Glomerular endothelial cell (primary cell): Measurements from ENCODE around the gene TMED9. TPM values are rescaled to one million over a fixed set of nuclear protein-coding genes. Genes with fewer than 3 reads are reported as not detected.
"Not testable (repeated sequence)": the region's sequence is repeated elsewhere in the genome, so short reads cannot be mapped to it uniquely, and the experiment has no call there.

Experiments used
- DNase-seq: peaks from one replicate; pipeline ENCODE4 v3.0.0-alpha.2; 2011; ENCODE audit warnings: low read depth, low spot score; ENCODE audit errors: extremely low read depth
- total RNA-seq: library from RNA; depleted of rRNA; stranded (reverse); fragments of >200 nt; gene quantifications from 2 replicates; pipeline ENCODE4 v1.2.3, GENCODE V29; 2015

The TMED9 gene
- total RNA-seq, 1 donor from 2014 or later: 332 TPM

DNA sequence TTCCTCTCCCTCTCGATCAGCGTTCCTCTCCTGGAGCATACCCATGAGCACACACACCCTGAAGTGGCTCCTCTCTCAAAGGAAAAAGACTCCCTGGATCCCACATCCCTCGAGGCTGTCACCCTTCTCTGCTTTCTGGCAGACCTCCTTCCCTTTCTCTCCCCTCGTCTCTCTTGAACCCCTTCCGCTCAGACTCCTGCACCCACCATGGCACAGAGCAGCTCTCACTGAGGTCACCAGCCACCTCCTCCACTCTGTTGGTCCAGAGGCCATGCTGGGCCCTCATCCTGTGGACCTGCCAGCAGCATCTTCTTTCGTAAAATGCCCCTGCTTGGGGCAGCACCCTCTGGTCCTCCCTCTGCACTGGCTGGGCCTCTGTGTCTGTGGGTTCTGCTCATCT is 13.7 kb downstream of the TMED9 start:
- no peak for DNase-seq

DNA sequence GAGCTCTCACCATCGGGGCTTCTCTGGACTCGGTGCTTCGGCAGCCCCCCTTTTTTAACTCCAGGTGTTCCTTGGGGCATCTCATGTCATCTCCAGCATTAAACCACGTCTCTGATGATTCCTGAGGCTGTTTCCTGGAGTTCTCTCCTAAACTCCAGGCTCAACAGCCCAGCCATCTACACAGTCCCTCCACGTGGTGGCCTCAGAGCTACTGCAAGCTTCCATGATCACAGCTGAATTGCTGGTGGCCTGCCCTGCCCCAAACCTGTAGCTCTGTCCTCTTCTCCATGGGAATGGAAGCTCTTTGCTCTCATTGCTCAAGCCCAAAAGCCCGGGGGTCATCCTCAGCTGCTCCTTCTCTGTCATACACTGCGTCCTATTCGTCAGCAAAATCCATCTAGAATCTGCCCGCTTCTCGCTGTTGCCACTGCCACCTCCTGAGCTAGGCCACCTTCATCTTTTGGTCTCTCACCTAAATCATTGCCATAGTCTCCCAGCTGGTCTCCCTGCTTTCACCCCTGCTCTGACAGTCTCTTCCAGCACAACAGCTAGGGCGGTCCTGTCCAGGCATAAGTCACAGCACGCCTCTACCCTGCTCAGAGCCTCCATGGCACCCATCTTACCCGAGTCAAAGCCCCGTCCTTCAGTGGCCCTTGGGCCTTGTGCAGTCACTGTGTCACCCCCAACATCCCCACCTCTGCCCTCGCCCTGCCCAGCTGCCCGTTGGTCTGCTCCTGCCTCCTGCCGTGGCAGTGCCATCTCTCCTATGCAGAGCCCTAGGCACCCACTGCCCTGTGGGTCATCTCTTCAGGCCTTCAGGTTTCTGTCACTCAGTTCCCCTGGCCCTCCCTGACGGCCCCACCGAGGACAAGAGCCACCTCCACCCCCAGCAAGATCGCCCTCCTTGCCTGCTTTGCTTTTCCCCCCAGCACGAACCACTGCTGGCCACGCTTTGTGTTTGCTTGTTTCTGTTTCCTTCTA is 14.4 kb downstream of the TMED9 start:
- DNase-seq: no peak

DNA sequence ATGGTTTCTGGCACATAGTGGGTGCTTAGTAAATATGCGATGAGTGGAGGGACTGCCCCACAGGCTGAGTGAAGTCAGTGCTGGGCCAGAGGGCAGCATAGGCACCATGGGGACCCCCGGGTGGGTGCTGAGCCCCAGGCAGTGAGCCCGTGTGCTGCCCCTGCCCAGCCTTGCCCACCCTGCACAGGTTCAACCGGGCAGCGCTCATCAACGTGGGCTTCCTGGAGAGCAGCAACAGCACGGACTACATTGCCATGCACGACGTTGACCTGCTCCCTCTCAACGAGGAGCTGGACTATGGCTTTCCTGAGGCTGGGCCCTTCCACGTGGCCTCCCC is 15.1 kb downstream of the TMED9 start:
- DNase-seq: no peak

DNA sequence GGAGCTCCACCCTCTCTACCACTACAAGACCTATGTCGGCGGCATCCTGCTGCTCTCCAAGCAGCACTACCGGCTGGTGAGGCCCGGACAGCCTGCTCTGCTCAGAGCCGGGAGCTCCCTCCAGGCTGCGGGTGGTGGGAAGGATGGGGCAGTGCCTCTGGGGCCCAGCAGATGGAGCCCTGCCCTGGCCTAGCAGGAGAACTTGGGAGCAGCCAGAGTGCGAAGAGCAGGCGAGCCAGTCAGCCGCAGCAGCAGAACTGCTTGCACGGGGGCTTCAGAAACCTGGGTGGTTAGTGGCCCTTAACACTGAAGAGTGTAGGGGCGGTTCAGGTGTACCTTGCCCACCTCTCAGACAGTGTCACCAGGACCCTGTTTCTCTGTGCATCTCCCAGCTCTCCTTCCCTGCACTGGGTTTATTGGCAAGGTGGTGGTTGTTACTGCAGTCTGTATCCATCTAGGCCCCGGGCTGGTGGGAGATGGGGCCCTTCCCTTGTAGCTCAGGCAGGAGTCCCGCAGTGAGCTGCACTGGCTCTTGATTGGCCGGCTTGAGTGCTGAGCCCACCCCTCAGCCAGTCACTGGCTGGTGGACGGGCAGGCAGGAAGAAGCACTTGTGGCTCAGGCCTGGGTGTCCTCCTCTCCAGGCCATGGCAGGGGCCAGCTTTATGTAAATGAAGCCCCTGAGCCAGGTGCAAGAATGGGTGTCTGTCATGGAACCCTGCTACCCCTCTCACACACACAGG is 15.6 kb downstream of the TMED9 start:
- DNase-seq: no peak

DNA sequence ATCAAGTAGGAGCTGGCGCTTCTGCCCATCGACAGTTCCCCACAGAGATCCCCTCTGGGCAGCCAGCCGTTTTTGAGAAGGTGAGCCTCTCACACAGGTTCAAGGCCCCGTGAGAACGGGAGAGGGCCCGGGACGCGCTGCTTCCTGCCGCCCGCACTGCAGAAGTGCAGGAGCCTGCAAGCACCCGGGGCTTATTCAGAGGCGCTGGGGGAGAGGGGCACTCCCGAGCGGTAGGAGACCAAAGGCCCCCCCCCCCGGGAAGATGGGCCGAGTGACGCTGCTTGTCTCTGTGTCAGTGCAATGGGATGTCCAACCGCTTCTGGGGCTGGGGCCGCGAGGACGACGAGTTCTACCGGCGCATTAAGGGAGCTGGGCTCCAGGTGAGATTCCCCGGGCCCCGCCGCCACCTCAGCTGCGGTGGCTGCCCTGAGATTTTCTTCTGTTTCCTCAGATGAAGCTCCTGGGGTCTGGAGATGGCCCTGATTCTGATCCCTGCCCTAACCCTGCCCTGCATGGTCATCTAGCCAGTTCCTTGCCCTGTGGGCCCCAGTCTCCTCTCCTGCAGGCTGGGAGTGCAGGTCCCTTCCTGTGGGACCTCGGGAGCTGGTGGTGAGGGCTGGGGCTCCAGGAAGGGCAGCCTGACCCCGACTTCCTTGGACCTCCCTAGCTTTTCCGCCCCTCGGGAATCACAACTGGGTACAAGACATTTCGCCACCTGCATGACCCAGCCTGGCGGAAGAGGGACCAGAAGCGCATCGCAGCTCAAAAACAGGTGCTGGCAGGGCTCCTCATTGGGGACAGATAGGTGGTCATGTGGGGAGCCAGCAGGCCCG is 16.5 kb downstream of the TMED9 start:
- no peak for DNase-seq

DNA sequence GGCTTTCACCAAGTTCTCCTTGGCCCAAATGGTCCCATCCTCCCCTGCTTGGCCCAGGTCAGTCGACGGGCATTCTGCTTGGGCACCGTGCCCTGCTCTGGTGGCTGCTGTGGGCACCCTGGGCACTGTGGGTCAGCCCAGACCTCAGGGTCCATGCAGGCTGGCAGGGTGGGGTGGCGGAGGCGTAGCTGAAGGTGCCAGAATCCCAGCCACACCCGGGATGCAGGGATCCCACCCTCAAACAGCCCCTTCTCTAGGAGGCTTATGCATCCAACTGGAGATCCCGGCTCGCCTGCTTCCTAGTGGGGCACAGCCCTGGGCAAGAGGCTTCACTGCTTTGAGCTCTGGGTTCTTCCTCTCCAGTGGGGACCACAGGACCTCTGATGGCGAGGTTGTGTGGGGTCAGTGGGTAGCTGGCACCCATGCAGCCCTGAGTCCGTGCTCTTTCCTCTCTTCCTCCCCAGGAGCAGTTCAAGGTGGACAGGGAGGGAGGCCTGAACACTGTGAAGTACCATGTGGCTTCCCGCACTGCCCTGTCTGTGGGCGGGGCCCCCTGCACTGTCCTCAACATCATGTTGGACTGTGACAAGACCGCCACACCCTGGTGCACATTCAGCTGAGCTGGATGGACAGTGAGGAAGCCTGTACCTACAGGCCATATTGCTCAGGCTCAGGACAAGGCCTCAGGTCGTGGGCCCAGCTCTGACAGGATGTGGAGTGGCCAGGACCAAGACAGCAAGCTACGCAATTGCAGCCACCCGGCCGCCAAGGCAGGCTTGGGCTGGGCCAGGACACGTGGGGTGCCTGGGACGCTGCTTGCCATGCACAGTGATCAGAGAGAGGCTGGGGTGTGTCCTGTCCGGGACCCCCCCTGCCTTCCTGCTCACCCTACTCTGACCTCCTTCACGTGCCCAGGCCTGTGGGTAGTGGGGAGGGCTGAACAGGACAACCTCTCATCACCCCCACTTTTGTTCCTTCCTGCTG is 17.4 kb downstream of the TMED9 start:
- DNase-seq: no peak

DNA sequence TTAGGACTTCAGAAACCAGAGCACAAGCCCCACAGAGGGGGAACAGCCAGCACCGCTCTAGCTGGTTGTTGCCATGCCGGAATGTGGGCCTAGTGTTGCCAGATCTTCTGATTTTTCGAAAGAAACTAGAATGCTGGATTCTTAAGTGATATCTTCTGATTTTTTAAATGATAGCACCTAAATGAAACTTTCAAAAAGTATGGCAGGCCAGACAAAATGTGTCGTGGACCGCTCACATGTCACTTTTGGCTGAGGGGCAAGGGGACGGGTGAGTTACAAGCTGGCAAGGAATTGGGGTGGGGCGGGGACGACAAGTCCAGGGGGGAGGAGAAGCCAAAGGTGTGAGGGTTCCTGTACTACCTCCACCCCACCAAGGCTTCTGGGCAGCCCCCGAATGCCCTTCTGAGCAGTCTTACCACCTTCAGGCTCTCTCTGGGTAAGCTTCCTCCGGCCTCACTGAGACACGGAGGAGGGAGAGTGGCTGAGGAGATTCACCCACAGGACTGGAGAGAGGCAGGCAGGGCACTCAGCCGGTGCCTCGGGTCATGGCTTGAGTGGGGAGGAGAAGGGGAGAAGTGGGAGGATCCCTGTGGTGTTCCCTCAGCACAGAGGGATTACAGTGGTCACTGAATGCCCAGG is 18.2 kb downstream of the TMED9 start:
- no peak for DNase-seq

DNA sequence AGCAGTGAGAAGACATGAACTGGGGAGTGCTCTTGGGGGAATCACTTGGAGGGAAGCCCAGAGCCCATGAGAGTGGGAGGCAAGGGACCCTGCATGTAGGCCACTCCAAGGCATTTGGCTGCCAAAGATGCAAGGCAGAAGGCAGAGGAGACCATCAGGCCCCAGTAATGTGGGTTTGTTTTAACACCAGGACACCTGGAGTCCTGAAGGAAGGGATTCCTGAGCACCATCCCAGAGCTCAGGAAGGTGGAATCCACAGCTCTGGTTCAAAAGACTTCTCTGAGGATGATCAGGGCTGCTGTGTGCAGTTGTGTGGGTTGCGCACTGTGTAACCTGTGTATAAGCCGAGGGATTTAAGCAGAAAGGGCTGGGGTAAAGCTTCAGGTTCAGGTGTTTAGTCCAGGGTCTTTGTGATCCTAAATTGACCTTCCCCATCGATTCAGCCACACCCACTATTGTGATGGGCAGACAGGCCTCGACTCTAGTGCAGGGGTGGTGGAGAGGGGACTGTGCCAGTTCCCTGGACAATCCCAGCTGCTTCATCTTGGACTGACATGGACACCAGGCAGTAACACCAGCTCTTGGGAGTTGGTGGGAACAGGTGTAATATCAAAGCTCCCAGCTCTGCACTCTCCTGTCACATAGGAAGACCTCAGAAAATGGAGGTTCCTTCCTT is 18.9 kb downstream of the TMED9 start:
- DNase-seq: no peak

DNA sequence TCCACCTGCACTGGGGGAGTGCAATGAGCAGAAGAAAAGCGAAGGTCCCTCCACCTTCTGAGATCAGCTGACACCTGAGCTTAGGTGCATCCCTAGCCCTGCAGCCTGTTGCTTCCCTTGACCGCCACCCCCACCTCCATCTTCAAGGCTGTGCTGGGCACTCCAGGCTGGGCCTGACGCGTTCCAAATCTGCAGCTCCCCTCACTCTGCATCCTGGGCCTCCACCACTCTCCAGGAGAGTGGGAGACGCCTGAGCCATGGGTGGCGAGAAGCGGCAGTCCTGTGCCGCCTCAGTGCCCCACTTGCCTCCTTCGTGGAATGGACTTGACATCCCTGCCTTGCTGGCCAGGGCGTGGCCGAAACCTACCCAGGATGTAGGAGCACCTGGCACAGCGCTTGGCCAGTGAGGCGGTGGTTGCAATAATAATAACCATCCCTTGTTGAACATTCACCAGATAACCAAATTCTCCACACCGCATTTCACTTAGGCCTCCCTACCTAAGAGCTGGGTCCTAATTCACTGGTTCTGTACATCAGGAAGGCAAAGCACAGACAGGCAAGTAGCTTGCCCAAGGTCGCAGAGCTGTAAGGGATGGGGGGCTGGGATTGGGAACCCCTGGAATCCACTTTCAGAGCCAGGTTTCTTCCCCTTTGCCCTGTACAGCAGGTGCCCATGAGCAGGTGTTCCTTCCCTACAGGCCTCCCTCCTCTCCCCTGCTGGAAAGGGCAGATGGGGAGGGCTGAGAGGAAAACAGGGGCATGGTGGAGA is 19.6 kb downstream of the TMED9 start:
- DNase-seq: no peak

DNA sequence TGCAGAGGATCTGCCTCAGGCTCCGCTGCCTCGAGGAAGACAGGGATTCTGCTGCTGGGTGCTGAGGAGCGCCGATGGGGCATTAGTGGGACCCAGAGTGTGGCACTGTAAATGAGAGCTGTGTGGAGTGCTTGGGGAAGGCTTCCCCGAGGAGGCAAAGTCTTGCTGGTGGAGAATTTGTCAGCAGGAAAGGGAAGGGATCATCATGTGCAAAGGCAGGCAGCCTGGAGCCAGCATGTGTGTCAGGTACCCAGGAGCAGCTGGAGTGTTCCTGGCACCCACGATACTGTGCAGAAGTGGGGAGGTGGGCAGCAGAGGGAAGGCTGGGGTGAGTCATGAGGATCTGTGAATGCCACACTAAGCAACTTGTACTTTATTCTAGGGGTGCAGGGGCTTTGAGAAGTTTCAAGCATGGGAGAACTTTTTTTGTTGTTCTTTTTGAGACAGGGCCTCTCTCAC is 20.2 kb downstream of the TMED9 start:
- no peak for DNase-seq

DNA sequence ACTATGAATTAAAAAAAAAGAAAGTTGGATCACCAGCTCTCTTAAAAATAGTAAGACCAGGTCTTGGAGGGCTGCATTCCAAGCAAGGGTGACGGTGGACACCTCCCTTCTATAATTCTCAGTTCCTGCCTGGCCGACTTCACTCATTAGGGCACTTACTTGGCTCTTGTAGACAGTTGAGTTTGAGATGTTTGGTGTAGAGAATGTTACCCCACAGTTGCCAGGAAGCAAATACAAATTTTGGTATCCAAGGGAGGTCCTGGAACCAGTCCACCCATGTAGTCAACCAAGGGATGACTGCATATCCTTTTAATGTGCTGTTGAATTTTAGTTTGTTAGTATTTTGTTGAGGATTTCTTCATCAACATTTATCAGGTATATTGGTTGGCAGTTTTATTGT is 28.6 kb downstream of the TMED9 start:
- DNase-seq: no peak

DNA sequence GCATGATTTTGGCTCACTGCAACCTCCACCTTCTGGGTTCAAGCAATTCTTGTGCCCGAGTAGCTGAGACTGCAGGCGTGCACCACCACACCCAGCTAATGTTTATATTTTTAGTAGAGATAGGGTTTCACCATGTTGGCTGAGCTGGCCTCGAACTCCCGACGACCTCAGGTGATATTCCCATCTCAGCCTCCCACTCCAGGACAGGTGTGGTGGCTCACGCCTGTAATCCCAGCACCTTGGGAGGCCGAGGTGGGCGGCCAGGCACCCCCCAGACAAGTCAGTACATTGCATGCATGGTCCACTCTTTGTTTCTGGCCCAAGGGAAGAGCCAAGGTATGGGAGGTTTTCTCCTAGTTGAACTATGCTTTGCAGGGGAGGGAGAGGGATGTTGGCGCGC is 32.2 kb downstream of the TMED9 start:
- DNase-seq: not testable (repeated sequence)

DNA sequence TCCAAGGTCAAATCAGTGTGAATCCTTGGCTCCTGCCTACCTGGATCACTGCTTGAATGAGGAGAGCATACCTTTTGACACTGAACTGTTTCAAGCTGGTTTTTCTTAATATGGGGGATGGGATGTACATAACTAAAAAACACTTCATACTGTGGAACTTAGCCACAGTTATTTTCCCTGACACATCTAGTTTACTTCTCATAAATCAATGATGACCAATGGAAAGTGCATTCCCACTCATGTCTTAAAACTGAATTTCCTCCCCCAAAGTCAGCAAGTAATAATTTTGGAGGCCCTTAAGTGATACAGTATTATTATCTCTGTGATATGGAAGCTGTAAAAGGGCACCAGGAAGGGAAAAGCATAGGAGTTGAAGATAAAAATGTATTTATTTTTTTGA is 38.2 kb downstream of the TMED9 start:
- not testable (repeated sequence) for DNase-seq

DNA sequence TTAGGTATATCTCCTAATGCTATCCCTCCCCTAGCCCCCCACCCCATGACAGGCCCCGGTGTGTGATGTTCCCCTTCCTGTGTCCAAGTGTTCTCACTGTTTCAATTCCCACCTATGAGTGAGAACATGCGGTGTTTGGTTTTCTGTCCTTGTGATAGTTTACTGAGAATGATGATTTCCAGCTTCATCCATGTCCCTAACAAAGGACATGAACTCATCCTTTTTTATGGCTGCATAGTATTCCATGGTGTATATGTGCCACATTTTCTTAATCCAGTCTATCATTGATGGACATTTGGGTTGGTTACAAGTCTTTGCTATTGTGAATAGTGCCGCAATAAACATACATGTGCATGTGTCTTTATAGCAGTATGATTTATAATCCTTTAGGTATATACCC is 42.9 kb downstream of the TMED9 start:
- DNase-seq: not testable (repeated sequence)

DNA sequence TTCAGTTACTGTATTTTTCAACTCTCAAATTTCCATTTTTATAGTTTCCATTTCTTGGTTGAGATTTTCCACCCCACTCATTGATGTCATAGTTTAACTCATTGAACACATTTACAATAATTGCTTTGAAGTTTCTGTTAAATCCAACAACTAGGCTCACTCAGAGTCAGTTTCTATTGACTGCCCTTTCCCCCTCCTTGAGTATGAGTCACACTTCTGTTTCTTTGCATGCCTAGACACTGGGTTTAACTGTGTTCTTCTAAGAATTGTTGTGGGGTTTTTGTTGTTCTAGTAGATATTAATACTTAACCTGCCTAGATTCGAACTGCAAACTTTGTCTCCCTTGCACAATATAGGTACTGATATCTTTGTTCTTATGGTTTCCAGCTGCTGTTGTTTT is 53.5 kb downstream of the TMED9 start:
- not testable (repeated sequence) for DNase-seq
